Stimulated activated CD8-positive, alpha-beta memory T cell treated with anti-CD3 and anti-CD28 coated beads, Interleukin-2, amount 100 ng/mL, for 1 hour (primary cell): ENCODE results near the gene PRSS33.

Experiments used
- DNase-seq, 2 donors: peaks; one replicate each; pipeline ENCODE4 v3.0.0-alpha.2; 2020; ENCODE audit warnings: low read depth in 2 of 2

PRSS33 gene

DNA sequence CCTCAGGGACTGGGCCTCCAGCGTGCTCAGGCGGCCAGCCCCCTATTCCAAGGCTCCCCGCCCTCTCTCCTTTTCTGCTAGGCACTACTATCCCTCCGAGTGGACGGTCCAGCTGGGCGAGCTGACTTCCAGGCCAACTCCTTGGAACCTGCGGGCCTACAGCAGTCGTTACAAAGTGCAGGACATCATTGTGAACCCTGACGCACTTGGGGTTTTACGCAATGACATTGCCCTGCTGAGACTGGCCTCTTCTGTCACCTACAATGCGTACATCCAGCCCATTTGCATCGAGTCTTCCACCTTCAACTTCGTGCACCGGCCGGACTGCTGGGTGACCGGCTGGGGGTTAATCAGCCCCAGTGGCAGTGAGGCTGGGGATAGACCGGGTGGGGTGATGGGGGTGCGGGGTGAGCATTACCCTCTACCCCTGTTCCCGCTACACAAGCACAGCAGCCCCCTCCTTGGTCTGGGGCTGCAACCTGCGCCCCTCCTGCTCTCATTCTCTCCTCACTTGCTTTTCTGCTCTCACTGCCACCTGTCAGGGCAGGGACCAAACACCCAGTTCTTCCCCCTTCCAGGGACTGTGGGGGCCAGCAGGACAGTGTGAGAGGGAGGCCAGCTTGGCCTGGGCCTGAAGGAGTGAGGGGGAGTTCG is 12.0 kb upstream of the PRSS33 start:
- no peak for DNase-seq

DNA sequence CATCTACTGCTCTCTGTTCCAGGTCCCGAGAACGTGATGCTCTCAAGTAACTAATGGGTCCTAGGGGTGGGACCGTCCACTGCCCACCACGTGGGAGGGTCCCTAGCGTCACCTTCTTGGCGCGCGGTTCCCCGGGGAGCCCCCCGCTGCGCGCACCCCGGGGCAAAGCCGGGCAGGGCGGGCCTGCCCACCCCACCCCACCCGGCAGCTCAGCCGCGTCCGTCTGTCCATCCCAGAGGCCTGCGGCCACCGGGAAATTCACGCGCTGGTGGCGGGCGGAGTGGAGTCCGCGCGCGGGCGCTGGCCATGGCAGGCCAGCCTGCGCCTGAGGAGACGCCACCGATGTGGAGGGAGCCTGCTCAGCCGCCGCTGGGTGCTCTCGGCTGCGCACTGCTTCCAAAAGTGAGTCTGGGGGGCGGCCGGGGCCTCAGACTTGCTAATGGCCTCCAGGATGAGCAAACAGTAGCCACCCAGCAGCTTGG is 11.4 kb upstream of the PRSS33 start:
- DNase-seq = no peak

DNA sequence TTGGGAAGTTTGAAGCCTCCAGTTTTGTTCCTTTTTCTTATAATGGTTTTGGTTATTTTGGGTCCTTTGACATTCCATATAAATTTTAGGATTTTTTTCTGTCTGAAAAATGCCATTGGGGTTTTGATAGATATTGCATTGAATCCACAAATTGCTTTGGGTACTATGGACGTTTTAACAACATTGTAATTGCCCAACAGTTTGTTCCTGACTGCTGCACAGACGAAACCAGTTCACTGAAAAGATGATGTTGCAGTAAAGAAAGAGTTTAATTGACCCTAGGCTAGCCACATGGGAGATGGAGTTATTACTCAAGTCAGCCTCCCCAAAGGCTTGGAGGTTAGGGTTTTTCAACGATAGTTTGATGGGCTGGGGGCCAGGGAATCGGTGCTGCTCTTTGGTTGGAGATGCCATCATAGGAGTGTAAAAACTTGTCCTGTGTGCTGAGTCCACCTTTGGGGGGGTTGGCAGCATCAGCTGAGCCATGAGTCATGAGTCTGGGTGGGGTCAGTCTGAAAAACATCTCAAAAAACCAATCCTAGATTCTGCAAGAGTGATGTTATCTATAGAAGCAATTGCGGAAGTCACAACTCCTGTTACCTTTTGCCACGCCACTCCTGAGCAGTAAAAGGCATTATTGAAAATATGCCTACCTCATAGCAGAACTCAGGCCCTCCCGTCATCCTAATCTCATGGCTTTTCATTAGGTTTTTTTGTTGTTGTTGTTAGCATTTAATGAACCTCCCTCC is 8.2 kb upstream of the PRSS33 start:
- DNase-seq = no peak

DNA sequence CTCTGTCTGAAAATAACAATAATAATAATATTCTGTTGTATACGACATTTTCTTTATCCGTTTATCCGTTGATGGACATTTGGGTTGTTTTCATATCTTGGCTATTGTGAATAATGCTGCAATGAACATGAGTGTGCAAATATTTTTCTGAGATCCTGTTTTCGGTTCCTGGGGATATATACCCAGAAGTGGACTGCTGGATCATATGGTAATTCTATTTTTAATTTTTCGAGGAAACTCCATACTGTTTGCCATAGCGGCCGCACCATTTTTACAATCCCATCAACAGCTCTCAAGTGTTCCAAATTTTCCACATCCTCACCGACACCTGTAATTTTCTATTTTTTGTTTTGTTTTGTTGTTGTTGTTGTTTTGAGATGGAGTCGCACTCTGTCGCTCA is 5.6 kb upstream of the PRSS33 start:
- no peak for DNase-seq

DNA sequence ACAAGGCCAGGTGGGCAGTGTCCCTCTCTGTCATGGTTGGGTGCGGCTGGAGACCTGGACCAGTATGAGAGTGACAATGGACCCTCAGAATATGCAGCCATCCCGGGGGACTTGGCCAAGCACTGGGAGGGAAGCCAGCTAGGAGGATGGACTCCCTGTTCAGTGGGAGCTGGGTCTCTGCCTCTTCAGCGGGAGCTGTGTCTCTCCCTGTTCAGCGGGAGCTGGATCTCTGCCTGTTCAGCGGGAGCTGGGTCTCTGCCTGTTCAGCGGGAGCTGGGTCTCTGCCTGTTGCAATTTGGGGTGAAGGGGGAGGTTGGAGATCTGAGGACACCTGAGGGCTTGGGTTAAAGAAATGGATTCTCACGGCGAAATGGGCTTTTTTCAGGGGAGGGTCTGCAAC is 3.8 kb upstream of the PRSS33 start:
- DNase-seq = no peak

DNA sequence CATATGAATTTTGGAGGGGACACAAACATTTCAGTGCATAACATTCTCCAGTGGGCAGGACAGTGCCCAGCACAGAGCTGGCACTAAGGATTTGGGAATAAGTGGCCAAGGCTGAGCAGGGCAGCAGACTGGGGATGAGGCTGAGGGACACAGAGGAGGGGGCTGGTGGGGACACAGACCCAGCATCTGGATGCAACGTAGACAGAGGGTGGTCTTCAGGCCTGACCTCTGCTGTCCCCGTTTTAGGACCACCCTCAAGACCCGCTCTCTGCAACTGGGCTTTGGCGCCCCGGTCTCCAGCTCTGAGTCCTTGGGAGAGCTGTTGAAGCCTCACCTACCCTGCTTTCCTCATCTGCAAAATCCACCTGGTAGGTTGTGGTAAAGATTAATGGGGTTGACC is 3.3 kb upstream of the PRSS33 start:
- no peak for DNase-seq

DNA sequence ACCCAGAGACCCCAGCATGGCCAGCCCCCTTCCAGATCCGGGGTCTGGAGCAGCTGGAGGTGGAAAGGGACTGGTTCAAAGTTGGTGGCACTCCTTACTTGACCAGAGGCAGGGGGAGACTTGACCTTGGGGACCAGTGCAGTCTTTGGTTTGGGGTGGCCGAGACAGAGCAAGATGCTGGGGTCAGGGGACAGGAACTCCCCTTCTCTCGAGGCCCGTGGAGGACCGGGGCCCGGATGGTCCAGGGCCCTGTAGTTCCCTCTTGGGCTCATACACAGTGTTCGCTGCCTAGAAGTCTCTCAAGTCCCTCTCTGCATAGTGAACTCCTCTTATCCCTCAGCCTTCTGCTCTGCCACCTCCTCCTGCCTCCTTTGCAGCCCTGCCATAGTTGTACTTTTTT is 601 bp upstream of the PRSS33 start:
- no peak for DNase-seq

DNA sequence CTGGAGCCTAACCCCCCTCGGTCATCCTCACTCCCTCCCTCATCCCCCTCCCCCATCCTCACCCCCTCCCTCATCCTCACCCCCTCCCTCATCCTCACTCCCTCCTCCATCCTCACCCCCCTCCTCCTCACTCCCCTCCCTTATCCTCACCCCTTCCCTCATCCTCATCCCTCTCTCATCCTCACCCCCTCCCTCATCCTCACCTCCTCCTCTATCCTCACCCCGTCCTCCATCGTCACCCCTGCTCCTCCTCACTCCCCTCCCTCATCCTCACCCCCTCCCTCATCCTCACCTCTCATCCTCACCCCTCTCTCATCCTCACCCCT is 571 bp downstream of the PRSS33 start:
- DNase-seq = no peak

DNA sequence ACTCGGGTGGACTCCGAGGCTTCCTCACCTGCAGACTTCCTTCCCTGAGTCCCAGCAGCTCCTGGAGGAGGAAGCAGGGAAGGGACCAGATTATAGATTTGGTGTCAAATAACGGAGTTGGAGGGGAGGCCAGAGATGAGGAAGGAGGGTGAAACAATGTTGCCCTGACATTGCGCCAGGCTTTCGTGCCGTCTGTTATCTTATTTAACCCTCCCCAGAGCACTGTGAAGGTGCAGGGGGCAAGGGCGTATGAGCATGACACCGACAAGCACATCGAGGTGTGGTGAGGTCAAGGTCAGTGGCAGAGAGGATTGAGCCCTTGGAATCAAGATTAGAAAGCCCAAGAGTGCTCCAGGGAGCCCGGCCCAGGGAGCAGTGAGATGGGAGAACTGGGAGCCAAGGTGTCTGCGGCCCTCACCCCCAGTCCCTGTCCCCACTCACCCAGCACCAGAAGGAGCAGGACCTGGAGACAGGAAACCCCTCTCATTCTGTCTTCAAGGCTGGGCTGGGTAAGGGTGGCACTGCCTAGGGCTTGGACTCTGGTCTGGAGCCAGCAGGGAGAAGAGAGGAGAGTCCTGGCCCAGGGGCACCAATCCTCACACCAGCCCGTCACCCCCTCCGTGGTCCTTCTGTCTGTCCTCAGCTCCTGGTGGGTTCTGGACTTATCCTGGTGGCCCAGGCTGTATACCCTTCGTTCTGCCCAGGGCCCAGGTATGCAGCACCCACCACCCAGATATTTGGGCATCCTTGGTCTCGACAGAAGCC is 1.1 kb downstream of the PRSS33 start:
- DNase-seq = no peak

DNA sequence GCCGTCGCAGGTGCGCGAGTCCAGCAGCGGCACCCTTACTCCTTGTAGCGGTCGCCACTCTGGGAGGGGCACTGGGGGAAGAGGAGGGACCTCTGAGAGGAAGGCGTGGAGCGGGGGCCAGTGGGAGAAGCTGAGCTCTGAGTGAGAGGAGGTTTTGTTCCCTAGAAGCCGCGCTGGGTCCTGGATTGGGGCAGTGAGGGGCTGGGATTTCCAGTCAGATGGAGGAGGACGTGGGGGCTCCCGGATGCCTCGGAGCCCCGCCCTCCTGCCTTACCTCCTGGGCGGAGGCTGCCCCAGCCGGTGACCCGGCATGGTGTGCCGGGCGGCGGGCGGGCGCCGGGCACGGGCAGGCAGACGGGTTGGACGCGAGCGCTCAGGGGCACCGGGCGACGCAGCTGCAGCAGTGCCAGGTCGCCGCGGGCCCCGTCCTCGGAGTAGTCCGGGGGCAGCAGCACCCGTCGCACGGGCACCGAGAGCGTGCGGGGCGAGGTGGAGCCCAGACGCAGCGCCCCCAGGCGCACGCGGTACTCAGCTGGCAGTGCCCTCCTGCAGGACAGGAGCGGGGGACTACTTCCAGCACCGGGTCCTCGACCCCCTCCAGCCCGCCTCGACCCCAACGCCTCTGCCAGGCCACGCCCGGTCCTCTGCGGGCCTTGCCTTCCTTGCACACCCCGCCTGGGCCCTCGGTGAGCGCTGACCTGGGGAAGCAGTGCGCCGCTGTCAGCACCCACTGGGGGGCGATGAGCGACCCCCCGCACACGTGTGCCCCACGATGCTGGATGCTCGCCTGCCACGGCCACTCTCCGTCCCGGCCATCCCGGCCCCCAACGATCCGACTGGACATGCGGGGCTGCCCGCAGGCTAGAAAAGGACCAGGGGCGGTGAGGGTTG is 2.0 kb downstream of the PRSS33 start:
- no peak for DNase-seq

DNA sequence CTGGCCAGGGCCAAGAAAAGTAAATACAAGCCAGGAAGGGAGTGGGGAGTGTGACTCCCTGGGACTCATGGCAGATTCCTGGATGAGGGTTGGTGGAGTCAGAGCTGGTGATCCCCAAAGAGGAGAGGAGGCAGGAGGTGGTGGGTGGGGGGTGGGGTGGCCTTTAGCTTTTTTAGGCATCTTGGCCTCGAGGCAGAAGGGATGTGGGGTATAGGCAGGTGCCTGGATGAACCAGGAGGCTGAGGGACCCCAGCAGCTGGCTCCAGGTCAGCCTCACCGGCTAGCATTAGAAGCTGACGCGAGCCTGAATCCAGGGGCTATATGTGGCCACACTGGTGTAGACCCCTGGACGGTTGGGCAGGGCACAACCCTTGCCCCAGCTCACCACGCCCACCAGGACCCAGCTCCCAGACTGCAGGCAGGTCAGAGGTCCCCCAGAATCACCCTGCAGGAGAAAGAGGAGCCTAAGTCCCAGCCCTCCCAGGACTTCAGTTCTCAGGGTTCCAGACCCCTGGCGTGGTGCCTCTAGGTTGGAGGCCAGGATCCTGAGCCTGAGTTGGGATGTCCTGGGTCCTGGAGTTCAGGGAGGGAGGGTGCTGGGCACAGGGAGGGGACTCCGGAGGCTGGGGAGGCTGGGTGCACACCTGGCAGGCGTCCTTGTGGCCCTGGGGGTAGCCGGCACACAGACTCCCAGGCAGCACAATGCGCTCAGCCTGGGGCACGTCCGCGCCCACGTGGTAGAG is 2.8 kb downstream of the PRSS33 start:
- no peak for DNase-seq

DNA sequence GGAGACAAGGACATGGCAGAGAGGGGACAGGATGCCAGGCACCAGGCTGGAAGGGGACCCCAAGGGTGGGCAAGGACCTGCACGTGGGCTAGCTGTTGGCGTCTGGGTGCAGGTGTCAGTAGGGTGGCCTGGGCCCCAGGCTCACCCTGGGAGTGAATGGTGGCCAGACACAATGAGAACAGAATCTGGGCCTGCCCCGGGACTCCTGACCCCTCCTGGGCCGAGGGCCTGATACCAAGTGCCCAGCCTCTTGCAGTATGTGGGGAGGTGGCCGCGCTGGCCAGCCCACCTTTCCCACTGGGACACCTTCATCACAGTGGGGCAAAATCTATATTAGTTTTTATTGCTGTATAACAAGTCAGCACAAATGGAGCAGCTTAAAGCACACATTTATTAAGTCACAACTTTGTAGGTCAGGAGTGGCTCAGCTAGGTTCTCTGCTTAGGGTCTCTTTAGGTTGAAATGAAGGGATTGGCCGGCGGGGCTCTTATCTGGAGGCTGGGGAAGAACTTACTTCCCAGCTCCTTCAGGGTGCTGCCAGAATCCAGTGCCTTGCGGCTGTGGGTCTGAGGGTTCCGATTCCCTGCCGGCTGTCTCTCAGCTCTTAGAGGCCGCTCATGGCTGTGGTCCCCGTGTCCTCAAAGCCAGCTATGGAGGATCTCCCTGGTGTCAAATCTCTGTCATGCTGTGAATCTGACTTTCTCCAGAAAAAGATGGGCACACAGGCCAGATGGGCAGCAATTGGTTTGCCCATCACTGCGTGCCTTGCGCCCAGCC is 3.6 kb downstream of the PRSS33 start:
- DNase-seq = no peak

DNA sequence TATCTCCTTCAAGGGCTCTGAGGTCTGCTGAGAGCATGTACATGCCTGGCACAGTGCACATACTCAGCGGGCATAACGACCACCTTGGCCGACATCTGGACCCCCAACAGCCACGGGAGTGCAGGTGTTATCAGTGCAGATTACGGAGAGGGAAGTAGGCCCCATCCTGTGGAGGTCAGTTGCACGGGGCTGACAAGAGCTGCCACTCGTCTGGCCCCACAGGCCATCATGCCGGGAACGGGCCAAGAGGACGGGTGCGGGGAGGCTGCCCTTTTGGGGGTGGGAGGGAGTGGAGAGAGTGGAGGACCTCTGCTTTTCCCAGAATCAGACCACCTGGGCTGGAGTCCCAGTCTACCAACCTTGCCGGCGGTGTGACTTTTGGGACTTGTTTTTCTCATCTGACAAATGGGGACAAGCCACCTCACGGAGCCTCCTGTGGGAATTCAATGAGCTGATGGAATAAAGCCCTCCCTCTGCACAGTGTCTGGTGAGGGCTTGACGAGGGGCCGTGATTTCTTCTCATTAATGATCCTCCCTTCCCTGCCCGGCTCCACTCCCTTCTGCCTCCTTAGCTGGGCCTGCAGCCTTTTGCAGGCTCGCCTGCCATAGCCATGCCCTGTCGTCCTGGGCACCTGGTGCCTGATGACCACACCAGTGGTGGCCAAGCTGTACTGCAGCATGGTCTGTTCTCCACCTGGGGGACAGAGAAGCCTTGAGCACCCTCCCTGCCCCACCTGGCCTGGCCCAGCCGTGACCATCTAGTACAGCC is 4.6 kb downstream of the PRSS33 start:
- no peak for DNase-seq

DNA sequence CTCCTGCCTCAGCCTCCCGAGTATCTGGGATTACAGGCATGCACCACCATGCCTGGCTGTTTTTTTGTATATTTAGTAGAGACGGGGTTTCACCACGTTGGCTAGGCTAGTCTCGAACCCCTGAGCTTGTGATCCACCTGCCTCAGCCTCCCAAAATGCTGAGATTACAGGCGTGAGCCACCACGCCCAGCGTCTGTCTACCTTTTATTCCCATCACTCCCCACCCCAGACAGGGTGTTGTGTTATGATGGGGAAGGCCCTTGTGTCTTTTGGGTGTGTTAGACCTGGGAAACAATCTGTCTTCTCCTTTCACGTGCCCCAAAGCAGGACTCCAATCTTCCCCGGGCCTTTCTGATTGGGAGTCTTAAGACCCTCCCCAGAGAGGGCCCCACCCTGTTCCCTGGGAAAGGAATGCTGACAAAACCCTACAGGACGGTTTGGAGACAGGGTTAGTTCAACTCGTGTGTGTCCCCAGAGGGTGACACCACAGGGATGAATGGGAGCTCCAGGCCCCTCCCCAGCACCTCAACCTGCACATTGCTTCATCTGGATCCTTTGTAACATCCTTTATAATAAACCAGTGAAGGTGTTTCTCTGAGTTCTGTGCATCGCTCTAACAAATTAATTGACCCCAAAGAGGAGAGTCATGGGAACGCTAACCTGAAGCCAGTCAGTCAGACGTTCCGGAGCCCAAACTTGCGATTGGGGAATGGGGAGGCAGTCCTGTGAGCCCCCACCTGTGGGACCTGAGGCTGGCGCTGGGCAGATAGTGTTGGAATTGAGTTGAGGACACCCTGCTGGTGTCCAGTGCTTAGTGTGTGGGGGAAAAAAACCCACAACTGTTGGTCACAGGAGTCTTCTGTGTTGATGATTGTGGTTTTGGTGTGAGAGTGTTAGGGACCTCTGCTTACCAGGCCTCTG is 7.1 kb downstream of the PRSS33 start:
- no peak for DNase-seq

DNA sequence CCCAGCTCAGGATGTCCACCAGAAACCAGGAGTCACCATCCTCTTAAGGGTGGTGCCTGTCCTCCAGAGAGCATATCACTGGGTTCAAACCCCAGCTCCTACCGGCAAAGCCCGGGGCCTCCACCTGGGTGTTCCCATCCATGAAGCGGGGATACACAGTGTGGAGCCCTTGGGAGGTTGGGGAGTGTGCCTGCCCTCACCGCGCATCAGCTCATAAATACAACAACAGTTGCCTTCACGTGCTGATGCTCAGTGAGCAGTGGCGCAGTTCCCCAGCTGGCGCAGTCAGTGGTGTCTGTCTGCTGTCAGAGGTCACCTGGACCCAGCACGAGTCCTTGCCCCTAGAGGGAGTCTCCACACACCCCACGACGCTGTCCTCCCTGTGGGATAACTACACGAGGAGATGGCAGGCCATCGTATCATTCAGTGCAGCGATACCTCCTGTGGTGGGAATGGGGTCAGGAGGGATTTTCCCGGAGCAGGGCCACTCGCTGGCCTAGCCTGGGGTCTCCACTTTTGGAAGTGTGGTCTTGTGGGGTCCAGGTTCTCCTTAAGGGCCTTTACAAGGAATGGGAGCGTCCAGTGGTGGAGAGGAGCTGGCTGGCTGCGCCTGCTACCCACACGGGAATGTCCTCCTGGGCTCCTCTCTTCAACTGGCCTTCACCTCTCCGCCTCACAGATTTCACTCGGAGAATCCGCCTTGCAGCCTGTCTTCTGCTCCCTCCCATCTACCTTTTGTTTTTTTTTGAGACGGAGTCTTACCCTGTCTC is 8.0 kb downstream of the PRSS33 start:
- DNase-seq = no peak

DNA sequence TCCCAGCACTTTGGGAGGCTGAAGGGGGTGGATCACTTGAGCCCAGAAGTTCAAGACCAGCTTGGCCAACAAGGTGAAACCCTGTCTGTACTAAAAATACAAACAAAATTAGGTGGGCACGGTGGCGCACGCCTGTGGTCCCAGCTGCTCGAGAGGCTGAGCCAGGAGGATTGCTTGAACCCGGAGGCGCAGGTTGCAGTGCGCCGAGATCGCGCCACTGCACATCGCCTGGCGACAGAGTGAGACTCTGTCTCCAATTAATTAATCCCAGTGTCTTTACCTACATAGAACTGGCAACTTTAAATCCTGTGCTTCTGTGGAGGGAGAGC is 8.8 kb downstream of the PRSS33 start:
- DNase-seq = no peak

DNA sequence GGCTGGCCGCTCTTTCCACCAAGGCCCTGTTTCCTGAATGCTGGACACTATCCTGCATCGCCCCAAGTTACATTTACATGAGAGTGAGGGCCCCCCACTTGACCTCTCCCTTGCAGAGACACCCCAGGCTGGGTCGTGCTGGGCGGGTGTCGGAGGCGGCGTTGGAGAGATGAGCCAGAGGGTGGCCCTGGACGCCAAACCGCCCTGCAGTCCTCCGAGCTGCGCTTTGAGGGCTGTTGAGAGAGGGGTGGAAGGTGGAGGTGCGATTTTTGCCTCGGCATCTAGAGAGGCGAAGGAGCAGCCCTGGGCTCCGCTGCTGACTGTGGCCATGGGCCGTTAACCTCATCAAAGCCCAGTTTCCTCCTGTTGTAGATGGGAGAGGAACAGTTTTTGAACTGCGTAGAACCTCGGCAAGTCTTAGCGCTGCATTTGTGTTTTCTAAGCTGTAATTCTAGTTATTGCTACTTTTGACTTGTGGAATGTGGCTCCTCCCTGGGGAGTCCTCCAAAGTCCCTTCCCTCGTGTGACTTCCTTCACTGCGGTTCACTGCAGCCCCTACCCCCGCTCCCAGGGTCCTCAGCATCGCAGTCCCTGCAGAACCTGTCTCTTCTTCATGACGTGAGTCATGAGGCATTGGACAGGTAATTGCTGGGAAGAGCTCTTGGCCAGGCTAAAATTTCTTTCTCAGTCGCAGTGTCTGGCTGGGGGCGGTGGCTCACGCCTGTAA is 9.3 kb downstream of the PRSS33 start:
- no peak for DNase-seq
